Kidney (tissue), 14 donors: ENCODE data around the gene VGLL4. TPM values are rescaled to one million over a fixed set of nuclear protein-coding genes. Genes with fewer than 3 reads are reported as not detected.

Source experiments
- DNase-seq, 5 donors: peaks; one replicate each; pipeline ENCODE4 v3.0.0-alpha.2; 2013 to 2020
- FAIRE-seq: peaks from 2 replicates; lab custom pipeline; 2012; peaks lifted over from hg19 to GRCh38; lab: Jason Lieb, UNC
- H3K27ac ChIP-seq, 2 donors: one replicate each; pipeline ENCODE4 v1.7.0; 2013; ENCODE audit warnings: low read depth in 2 of 2, low read length in 2 of 2, inconsistent platforms in 1 of 2
- H3K27me3 ChIP-seq: one replicate; pipeline ENCODE4 v1.7.1; 2013; ENCODE audit warnings: low read length, inconsistent platforms; ENCODE audit not compliant: control insufficient read depth, insufficient read depth
- H3K36me3 ChIP-seq, 3 donors: one replicate each; pipeline versions ENCODE4 v1.7.0 to v1.7.1; 2013; ENCODE audit warnings: low read length in 3 of 3, control low read depth in 1 of 3, inconsistent platforms in 1 of 3; ENCODE audit not compliant: insufficient read depth in 3 of 3, control insufficient read depth in 2 of 3
- H3K4me1 ChIP-seq, 3 donors: one replicate each; pipeline versions ENCODE4 v1.7.0 to v1.7.1; 2013; ENCODE audit warnings: low read length in 3 of 3, inconsistent platforms in 1 of 3, low read depth in 1 of 3; ENCODE audit not compliant: control insufficient read depth in 2 of 3, insufficient read depth in 2 of 3
- H3K4me3 ChIP-seq, 3 donors: one replicate each; pipeline versions ENCODE4 v1.7.0 to v1.8.1; 2013; ENCODE audit warnings: low read length in 3 of 3, control low read depth in 1 of 3, inconsistent platforms in 1 of 3
- H3K9ac ChIP-seq, 3 donors: one replicate each; pipeline versions ENCODE4 v1.7.0 to v1.7.1; 2013; ENCODE audit warnings: low read length in 3 of 3, control low read depth in 1 of 3, inconsistent platforms in 1 of 3
- H3K9me3 ChIP-seq, 3 donors: one replicate each; pipeline versions ENCODE4 v1.7.0 to v1.7.1; 2013; ENCODE audit warnings: low read length in 3 of 3, control low read depth in 1 of 3, inconsistent platforms in 1 of 3; ENCODE audit not compliant: control insufficient read depth in 2 of 3, insufficient read depth in 1 of 3
- CTCF ChIP-seq: IDR thresholded peaks from 3 replicates; pipeline ENCODE4 v1.5.1; 2012; ENCODE audit warnings: mild to moderate bottlenecking, moderate library complexity, borderline replicate concordance; ENCODE audit not compliant: insufficient read depth; ENCODE audit errors: extremely low read depth
- intact Hi-C: fragments of 100-400 bp; cut with DNase I; formaldehyde crosslinking; loops from one replicate; pipeline ENCODE4 v1.11.1; 2022
- polyA plus RNA-seq: library from polyadenylated mRNA; stranded (reverse); fragments of 350-450 nt; fragmentation: Illumina TruSeq; extraction: RNeasy Lipid Tissue Mini Kit (QIAGEN cat#74804); gene quantifications from one replicate; pipeline ENCODE4 v1.2.3, GENCODE V29; 2014; ENCODE audit warnings: low read depth, low replicate concordance; ENCODE audit not compliant: insufficient read depth
- total RNA-seq: library from RNA; stranded (reverse); fragmentation: NEBNext Ultra II Directional; extraction: Animal tissue kit (Norgen Biotek cat#: 25700); gene quantifications from one replicate; pipeline ENCODE4 v1.2.1, GENCODE V29; 2021
- donor health status: control.
- donor health status: control.
- donor health status: control.
- donor health status: control.
- donor health status: control.
- donor health status: DM: yes; HTN: yes; CAD: no.
- donor health status: Normal renal cell carcinoma (clear cell type).

The VGLL4 gene
- total and polyA plus RNA-seq, 2 donors from 2014 or later, result 41.4 to 78.5 TPM

- Histone ChIP-seq H3K9ac (no peak overlapping the region), H3K36me3 (peaks cover 0 to 9% (median 0%) of the 10 kb centered on the region in 3 donors), H3K9me3 (no peaks in the 10 kb centered on the region), H3K4me3 (no peak overlapping the region), H3K4me1 (peaks cover 0 to 18% (median 3%) of the 10 kb centered on the region in 3 donors), H3K27me3 (no peaks in the 10 kb centered on the region), H3K27ac (no peak overlapping the region)
- TF ChIP-seq CTCF, result no peak
- DNase-seq, result peak in 1 of 5 donors; percentile 57
- no peak for FAIRE-seq
- intact Hi-C loops, result no loop called here
These were observed 89.0 kb downstream of the VGLL4 start for GRCh38 chr3:11554666-11555065.

GRCh38 chr3:11554236-11554610 is 89.5 kb downstream of the VGLL4 start:
- FAIRE-seq (no peak), DNase-seq (no peak)
- Histone ChIP-seq H3K4me1 (peaks cover 0 to 18% (median 3%) of the 10 kb centered on the region in 3 donors), H3K27me3 (no peaks in the 10 kb centered on the region), H3K27ac (peak overlapping the region in 1 of 2 donors; percentile 17), H3K9ac (no peak overlapping the region), H3K9me3 (no peaks in the 10 kb centered on the region), H3K4me3 (no peak overlapping the region), H3K36me3 (peaks cover 0 to 9% (median 0%) of the 10 kb centered on the region in 3 donors)
- TF ChIP-seq CTCF, result no peak
- intact Hi-C loops, result no loop called here

GRCh38 chr3:11553436-11554235 is 90.1 kb downstream of the VGLL4 start:
- DNase-seq (peak in 2 of 5 donors; percentile 65 to 79), FAIRE-seq (no peak)
- peaks cover 0 to 18% (median 3%) of the 10 kb centered on the region in 3 donors for H3K4me1 ChIP-seq
- no peaks in the 10 kb centered on the region for H3K9me3 ChIP-seq
- no peak overlapping the region for H3K4me3 ChIP-seq
- no peak overlapping the region for H3K9ac ChIP-seq
- intact Hi-C loops, result no loop called here
- TF ChIP-seq CTCF, result no peak
- H3K27me3 ChIP-seq, result no peaks in the 10 kb centered on the region
- peaks cover 0 to 9% (median 0%) of the 10 kb centered on the region in 3 donors for H3K36me3 ChIP-seq
- peak overlapping the region in 1 of 2 donors; percentile 17 for H3K27ac ChIP-seq
